H1 (cell line): ENCODE measurements around the gene ARG2. TPM values are rescaled to one million over a fixed set of nuclear protein-coding genes. Genes with fewer than 3 reads are reported as not detected.

Source experiments
- CTCF ChIA-PET: fragments of 300-600 bp; sonication (Branson Sonifier 250); formaldehyde crosslinking; loops from one replicate; lab custom pipeline; 2021; ENCODE audit not compliant: partially characterized antibody; lab: Charles Lee
- POLR2A ChIA-PET: fragments of 300-600 bp; sonication (Branson Sonifier 250); formaldehyde crosslinking; loops from one replicate; lab custom pipeline; 2021; ENCODE audit warnings: inconsistent platforms; ENCODE audit not compliant: partially characterized antibody; lab: Charles Lee
- DNase-seq, 2 experiments: peaks; one replicate each; pipeline versions ENCODE4 v3.0.0 to v3.0.0-alpha.2; 2010 to 2022; ENCODE audit warnings: low spot score in 2 of 2, low read depth in 1 of 2, mixed read lengths in 1 of 2
- FAIRE-seq: peaks from 2 replicates; lab custom pipeline; 2011; peaks lifted over from hg19 to GRCh38; lab: Jason Lieb, UNC
- H2AFZ ChIP-seq: 2 replicates; pipeline ENCODE4 v1.8.1; 2012; ENCODE audit warnings: low read length, inconsistent platforms
- H2AK5ac ChIP-seq: 2 replicates; pipeline ENCODE4 v1.6.1; 2013; ENCODE audit warnings: low read depth, low read length
- H2BK120ac ChIP-seq: replicated peaks from 2 replicates; pipeline ENCODE3; 2013; ENCODE audit warnings: low read depth, low read length, inconsistent platforms
- H2BK12ac ChIP-seq: 2 replicates; pipeline ENCODE4 v1.6.1; 2013; ENCODE audit warnings: low read depth, low read length
- H2BK15ac ChIP-seq: 2 replicates; pipeline ENCODE4 v1.6.1; 2013; ENCODE audit warnings: low read length
- H2BK20ac ChIP-seq: 2 replicates; pipeline ENCODE4 v1.6.1; 2013; ENCODE audit warnings: low read length
- H2BK5ac ChIP-seq: 2 replicates; pipeline ENCODE4 v1.6.1; 2013; ENCODE audit warnings: low read depth, low read length
- H3K14ac ChIP-seq: 2 replicates; pipeline ENCODE4 v1.6.1; 2013; ENCODE audit warnings: inconsistent platforms; ENCODE audit not compliant: insufficient read length
- H3K18ac ChIP-seq: 2 replicates; pipeline ENCODE4 v1.6.1; 2013; ENCODE audit warnings: low read length; ENCODE audit errors: extremely low read depth
- H3K23ac ChIP-seq: 2 replicates; pipeline ENCODE4 v1.6.1; 2013; ENCODE audit warnings: inconsistent platforms; ENCODE audit not compliant: insufficient read length
- H3K23me2 ChIP-seq: 2 replicates; pipeline ENCODE4 v1.6.1; 2013; ENCODE audit warnings: low read depth, low read length
- H3K27ac ChIP-seq: 2 replicates; pipeline ENCODE4 v1.6.1; 2011; ENCODE audit warnings: low read depth, low read length, inconsistent platforms
- H3K27me3 ChIP-seq, 4 experiments: replicated peaks in 1 of 4; 1 replicate in 1 of 4; 2 replicates in 3 of 4; pipeline versions ENCODE4 v1.6.1 to v1.8.1; 2011 to 2013; ENCODE audit warnings: low read length in 3 of 4, mild to moderate bottlenecking in 3 of 4, inconsistent platforms in 2 of 4, mixed read lengths in 2 of 4, moderate library complexity in 1 of 4; ENCODE audit not compliant: control insufficient read depth in 3 of 4, insufficient read depth in 3 of 4; ENCODE audit errors: extremely low read depth in 1 of 4
- H3K36me3 ChIP-seq, 4 experiments: 2 replicates each; pipeline versions ENCODE4 v1.6.1 to v1.8.1; 2011 to 2013; ENCODE audit warnings: mild to moderate bottlenecking in 4 of 4, low read length in 3 of 4, moderate library complexity in 2 of 4, control low read depth in 1 of 4, inconsistent platforms in 1 of 4; ENCODE audit not compliant: insufficient read depth in 4 of 4, control insufficient read depth in 2 of 4
- H3K4ac ChIP-seq: replicated peaks from 2 replicates; pipeline ENCODE3; 2013; ENCODE audit warnings: low read length, low read depth, mixed read lengths, inconsistent platforms; ENCODE audit not compliant: insufficient read length
- H3K4me1 ChIP-seq, 4 experiments: replicated peaks in 1 of 4; 1 replicate in 1 of 4; 2 replicates in 3 of 4; pipeline versions ENCODE4 v1.6.1 to v1.8.1; 2011 to 2013; ENCODE audit warnings: low read length in 3 of 4, inconsistent platforms in 2 of 4, mixed read lengths in 1 of 4; ENCODE audit not compliant: insufficient read depth in 4 of 4, control insufficient read depth in 3 of 4
- H3K4me2 ChIP-seq, 2 experiments: 2 replicates each; pipeline versions ENCODE4 v1.6.1 to v1.8.1; 2011 to 2013; ENCODE audit warnings: low read depth in 2 of 2, low read length in 2 of 2, control low read depth in 1 of 2, inconsistent platforms in 1 of 2, mild to moderate bottlenecking in 1 of 2; ENCODE audit not compliant: insufficient read depth in 1 of 2
- H3K4me3 ChIP-seq, 4 experiments: fragments of 200-600, 300-600 bp in 1 of 4; sonication (generic), shearing (Covaris generic), sonication (Bioruptor Twin) in 1 of 4; 2 replicates each; pipeline versions ENCODE4 v1.5.1 to v1.8.1; 2011 to 2016; ENCODE audit warnings: low read length in 4 of 4, low read depth in 3 of 4, control low read depth in 2 of 4, inconsistent platforms in 2 of 4, mild to moderate bottlenecking in 2 of 4, mixed read lengths in 1 of 4, moderate library complexity in 1 of 4; ENCODE audit not compliant: insufficient read depth in 2 of 4; ENCODE audit errors: extremely low read depth in 1 of 4
- H3K56ac ChIP-seq: replicated peaks from 2 replicates; pipeline ENCODE3; 2013; ENCODE audit warnings: low read depth, mild to moderate bottlenecking, mixed read lengths, low read length, inconsistent platforms; ENCODE audit not compliant: insufficient read length
- H3K79me1 ChIP-seq: 2 replicates; pipeline ENCODE4 v1.6.1; 2013; ENCODE audit warnings: low read depth, low read length, control low read depth
- H3K79me2 ChIP-seq, 2 experiments: 2 replicates each; pipeline versions ENCODE4 v1.6.1 to v1.8.1; 2012 to 2013; ENCODE audit warnings: low read length in 2 of 2, mild to moderate bottlenecking in 2 of 2, inconsistent platforms in 1 of 2; ENCODE audit not compliant: insufficient read depth in 2 of 2, control insufficient read depth in 1 of 2
- H3K9ac ChIP-seq, 4 experiments: replicated peaks in 1 of 4; 1 replicate in 1 of 4; 2 replicates in 3 of 4; pipeline versions ENCODE4 v1.6.1 to v1.8.1; 2011 to 2013; ENCODE audit warnings: low read depth in 3 of 4, low read length in 3 of 4, control low read depth in 2 of 4, mild to moderate bottlenecking in 2 of 4, moderate library complexity in 2 of 4, inconsistent platforms in 1 of 4; ENCODE audit errors: extremely low read depth in 1 of 4
- H3K9me3 ChIP-seq, 2 experiments: 2 replicates each; pipeline versions ENCODE4 v1.6.1 to v1.8.1; 2012 to 2013; ENCODE audit warnings: mild to moderate bottlenecking in 2 of 2, moderate library complexity in 2 of 2, control low read depth in 1 of 2, inconsistent platforms in 1 of 2, low read depth in 1 of 2, low read length in 1 of 2, mixed read lengths in 1 of 2; ENCODE audit not compliant: insufficient read depth in 2 of 2
- H4K20me1 ChIP-seq, 2 experiments: replicated peaks in 1 of 2; 2 replicates each; pipeline versions ENCODE3 to v1.8.1; 2011 to 2013; ENCODE audit warnings: inconsistent platforms in 2 of 2, low read length in 2 of 2, mild to moderate bottlenecking in 1 of 2; ENCODE audit not compliant: insufficient read depth in 2 of 2, control insufficient read depth in 1 of 2
- H4K5ac ChIP-seq: 2 replicates; pipeline ENCODE4 v1.6.1; 2013; ENCODE audit warnings: low read length, low read depth, mixed read lengths, inconsistent platforms; ENCODE audit not compliant: insufficient read length
- H4K8ac ChIP-seq: 2 replicates; pipeline ENCODE4 v1.8.0; 2013; ENCODE audit warnings: mild to moderate bottlenecking, moderate library complexity, low read length, inconsistent platforms; ENCODE audit not compliant: insufficient read depth; ENCODE audit errors: extremely low read depth
- H4K91ac ChIP-seq: replicated peaks from 2 replicates; pipeline ENCODE3; 2013; ENCODE audit warnings: low read length, mixed read lengths, inconsistent platforms; ENCODE audit not compliant: insufficient read length
- EGR1 ChIP-seq: IDR thresholded peaks from 2 replicates; pipeline ENCODE4 v1.6.1; 2011; ENCODE audit warnings: low read depth, low read length, borderline replicate concordance
- POLR2AphosphoS5 ChIP-seq: IDR thresholded peaks from 2 replicates; pipeline ENCODE4 v1.6.1; 2011; ENCODE audit warnings: low read depth, low read length
- WGBS, 2 experiments: shearing (Covaris generic) in 1 of 2; methylation state at CpG; one replicate each; pipeline versions ENCODE4 v1.1.6 to v1.1.7; 2013 to 2015; ENCODE audit warnings: low lambda C conversion rate in 2 of 2, mixed read lengths in 2 of 2, inconsistent platforms in 1 of 2, low coverage in 1 of 2, missing lambda C conversion rate in 1 of 2; ENCODE audit not compliant: insufficient replicate concordance in 2 of 2, insufficient coverage in 1 of 2, insufficient read length in 1 of 2; ENCODE audit errors: extremely low coverage in 1 of 2, missing lambda C conversion rate in 1 of 2; 5-methylcytosine and 5-hydroxymethylcytosine counted together
- polyA plus RNA-seq, 7 experiments: library from polyadenylated mRNA; depleted of rRNA in 3 of 7; stranded (reverse) in 5 of 7; unstranded in 2 of 7; fragments of >200 nt in 5 of 7; fragments of 200-250 nt in 2 of 7; gene quantifications; 1 replicate in 5 of 7; 2 replicates in 1 of 7; 4 replicates in 1 of 7; pipeline versions ENCODE4 v1.2.1 to v1.2.3, GENCODE V29; 2011 to 2013; ENCODE audit warnings: missing spikeins in 2 of 7, mixed read lengths in 2 of 7
- total RNA-seq: library from RNA; stranded (reverse); fragmentation: NEBNext Ultra II Directional; extraction: Animal tissue kit (Norgen Biotek cat#: 25700); gene quantifications from 2 replicates; pipeline ENCODE4 v1.2.1, GENCODE V29; 2021

Gene ARG2
- total and polyA plus RNA-seq, 2 of the 8 experiments (the other 6 are each of a cell fraction or from before 2014, with no cell fraction given) = 49.9 to 59.1 TPM

DNA sequence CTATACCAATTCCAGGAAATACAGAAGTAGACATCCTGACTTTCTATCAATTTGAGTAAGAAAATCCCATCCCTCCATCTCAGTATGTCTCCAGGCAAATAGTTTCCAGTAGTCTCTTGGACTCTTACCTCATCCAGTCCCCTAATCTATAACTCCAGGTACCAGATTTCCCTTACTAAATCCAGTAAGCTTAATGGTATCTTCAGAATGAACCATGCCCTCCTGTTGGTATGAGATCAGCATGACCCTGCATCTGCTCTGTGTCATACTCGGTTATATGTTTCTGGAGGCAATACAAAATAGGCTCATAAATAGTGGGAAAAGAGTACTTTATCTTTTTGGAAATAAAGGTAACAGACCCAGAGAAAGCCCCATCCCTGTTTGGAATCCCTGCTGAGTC lies 38.1 kb upstream of the ARG2 start:
- H2AFZ ChIP-seq = no peak overlapping the region
- FAIRE-seq = no peak
- DNase-seq = no peak
- no peak overlapping the region for H3K4ac ChIP-seq
- no peak overlapping the region for H2BK12ac ChIP-seq
- no peak overlapping the region for H3K27ac ChIP-seq
- TF ChIP-seq POLR2AphosphoS5 (no peak), EGR1 (no peak)
- H3K14ac ChIP-seq = no peak overlapping the region
- no peaks in the 10 kb centered on the region for H3K4me1 ChIP-seq
- no peak overlapping the region for H4K91ac ChIP-seq
- H3K23ac ChIP-seq = no peak overlapping the region
- H2BK120ac ChIP-seq = no peak overlapping the region
- no peak overlapping the region for H3K56ac ChIP-seq
- H3K36me3 ChIP-seq = peaks cover 5 to 19% (median 11%) of the 10 kb centered on the region in 4 experiments; a peak in 7 of 8 replicates
- H3K23me2 ChIP-seq = no peaks in the 10 kb centered on the region
- H4K8ac ChIP-seq = no peak overlapping the region
- POLR2A ChIA-PET = interaction anchor here (1.0 to 1.5 kb wide), 3 partner anchors 19 to 97 kb away, joined by 3 to 4 read pairs (median 4); partner anchors contain the start of gene PIGH
- H3K79me2 ChIP-seq = no peaks in the 10 kb centered on the region
- WGBS, 2 experiments = 94% methylated on average over 1 of the region's 1 CpG; no CpG with 5 or more reads in 1 of the 2 experiments
- H2BK15ac ChIP-seq = no peak overlapping the region
- H4K5ac ChIP-seq = no peak overlapping the region
- H3K4me3 ChIP-seq = no peak overlapping the region
- no peaks in the 10 kb centered on the region for H3K9me3 ChIP-seq
- no peak overlapping the region for H2AK5ac ChIP-seq
- H4K20me1 ChIP-seq = peaks cover 0 to 3% of the 10 kb centered on the region in 2 experiments
- no peak overlapping the region for H2BK5ac ChIP-seq
- no peaks in the 10 kb centered on the region; the same call in 1 of the 2 replicates for H3K79me1 ChIP-seq
- CTCF ChIA-PET = interaction anchor here (0.7 to 28.8 kb wide), 18 partner anchors 9 to 158 kb away, joined by 3 to 924 read pairs (median 6); partner anchors contain the start of genes PIGH, PLEKHH1 and RDH12
- H2BK20ac ChIP-seq = no peak overlapping the region
- H3K18ac ChIP-seq = no peak overlapping the region
- H3K9ac ChIP-seq = no peak overlapping the region
- no peaks in the 10 kb centered on the region for H3K27me3 ChIP-seq
- no peak overlapping the region for H3K4me2 ChIP-seq
